ENCODE results near the gene THRB. TPM values are rescaled to one million over a fixed set of nuclear protein-coding genes. Genes with fewer than 3 reads are reported as not detected.

THRB gene
- total RNA-seq, 4 donors from 2014 or later = 9.8 to 52.4 (median 31.3) TPM

DNA sequence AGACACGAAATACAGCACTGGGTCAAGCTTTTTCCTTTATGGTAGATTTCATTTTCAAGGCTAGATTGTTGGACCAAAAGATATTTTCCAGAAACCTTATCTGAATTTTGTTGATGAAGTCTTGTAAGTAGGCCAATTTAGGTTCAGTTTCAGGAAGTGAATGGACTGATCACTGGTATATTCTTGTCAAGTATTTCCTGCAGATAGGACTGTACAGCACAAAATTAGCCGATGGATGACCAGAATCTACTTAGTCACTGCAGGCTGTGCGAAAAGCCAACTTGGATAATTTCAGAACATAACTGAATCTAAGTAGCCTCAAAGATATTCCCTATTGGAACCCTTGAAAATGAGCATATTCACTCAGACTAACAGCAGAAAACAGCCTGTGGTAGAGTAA is 343.1 kb downstream of the THRB start:
- TF ChIP-seq, protein P1, sequence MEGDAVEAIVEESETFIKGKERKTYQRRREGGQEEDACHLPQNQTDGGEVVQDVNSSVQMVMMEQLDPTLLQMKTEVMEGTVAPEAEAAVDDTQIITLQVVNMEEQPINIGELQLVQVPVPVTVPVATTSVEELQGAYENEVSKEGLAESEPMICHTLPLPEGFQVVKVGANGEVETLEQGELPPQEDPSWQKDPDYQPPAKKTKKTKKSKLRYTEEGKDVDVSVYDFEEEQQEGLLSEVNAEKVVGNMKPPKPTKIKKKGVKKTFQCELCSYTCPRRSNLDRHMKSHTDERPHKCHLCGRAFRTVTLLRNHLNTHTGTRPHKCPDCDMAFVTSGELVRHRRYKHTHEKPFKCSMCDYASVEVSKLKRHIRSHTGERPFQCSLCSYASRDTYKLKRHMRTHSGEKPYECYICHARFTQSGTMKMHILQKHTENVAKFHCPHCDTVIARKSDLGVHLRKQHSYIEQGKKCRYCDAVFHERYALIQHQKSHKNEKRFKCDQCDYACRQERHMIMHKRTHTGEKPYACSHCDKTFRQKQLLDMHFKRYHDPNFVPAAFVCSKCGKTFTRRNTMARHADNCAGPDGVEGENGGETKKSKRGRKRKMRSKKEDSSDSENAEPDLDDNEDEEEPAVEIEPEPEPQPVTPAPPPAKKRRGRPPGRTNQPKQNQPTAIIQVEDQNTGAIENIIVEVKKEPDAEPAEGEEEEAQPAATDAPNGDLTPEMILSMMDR (IDR thresholded peaks at IDR 0.05) = no peak
- no peak for TF ChIP-seq POLR2AphosphoS5 (IDR thresholded peaks at IDR 0.05)
- H3K9me3 ChIP-seq = no peaks in the 10 kb centered on the region
- H3K4me1 ChIP-seq = no peaks in the 10 kb centered on the region
- no peak overlapping the region for H3K4me3 ChIP-seq
- no peaks in the 10 kb centered on the region for H3K27me3 ChIP-seq
- DNase-seq = no peak
- intact Hi-C loops (cut with DNase I; ENCODE audit: low total_unique reads) (no loop called here), in situ Hi-C loops (cut with MboI; ENCODE audit: low pct_ligation_motif_present in 1 of 4, low pct_unique_long_range_greater_than_20kb in 1 of 4, low sequenced_read_pairs in 3 of 4) (no loop called here)
- H3K36me3 ChIP-seq = no peaks in the 10 kb centered on the region
- 64 to 69% methylated on average over 3 of the region's 3 CpGs for WGBS, 2 donors (ENCODE audit: low coverage in 1 of 2)
- H3K27ac ChIP-seq = no peak overlapping the region

DNA sequence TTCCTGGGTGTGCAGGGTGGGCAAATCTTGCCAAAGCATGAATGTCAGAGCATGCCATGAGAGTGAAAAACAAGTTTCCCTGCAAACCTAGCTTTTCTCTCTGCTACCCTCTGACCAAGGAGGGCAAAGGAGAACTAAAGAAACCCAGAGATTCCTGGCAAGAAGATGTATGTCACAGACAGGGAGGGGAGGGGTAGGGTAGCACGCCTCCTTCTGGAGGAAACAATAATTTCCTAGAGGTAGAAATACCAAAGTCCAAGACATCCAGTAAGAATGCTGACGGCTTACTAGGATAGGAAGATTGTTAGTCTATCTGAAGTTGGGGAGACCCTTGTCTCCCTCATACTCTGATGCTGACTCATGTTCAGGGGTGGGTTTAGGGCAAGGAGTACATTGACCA is 345.6 kb downstream of the THRB start:
- H3K4me1 ChIP-seq = peaks cover 0 to 6% (median 0%) of the 10 kb centered on the region in 4 donors
- intact Hi-C loops (cut with DNase I; ENCODE audit: low total_unique reads) = no loop called here
- no peaks in the 10 kb centered on the region for H3K27me3 ChIP-seq
- no peak for DNase-seq
- no peak for TF ChIP-seq POLR2AphosphoS5 (IDR thresholded peaks at IDR 0.05)
- TF ChIP-seq, protein P1 (IDR thresholded peaks at IDR 0.05) = no peak
- TF ChIP-seq EP300 (IDR thresholded peaks at IDR 0.05; ENCODE audit: low read depth) = no peak
- no peak for TF ChIP-seq POLR2A (IDR thresholded peaks at IDR 0.05)
- no peaks in the 10 kb centered on the region for H3K36me3 ChIP-seq
- no peak overlapping the region for H3K27ac ChIP-seq
- in situ Hi-C loops (cut with MboI; ENCODE audit: low pct_ligation_motif_present in 1 of 4, low pct_unique_long_range_greater_than_20kb in 1 of 4, low sequenced_read_pairs in 3 of 4) = no loop called here
- H3K4me3 ChIP-seq = no peak overlapping the region
- no peaks in the 10 kb centered on the region for H3K9me3 ChIP-seq
- 70 to 75% methylated on average over 2 of the region's 2 CpGs for WGBS, 2 donors (ENCODE audit: low coverage in 1 of 2)

DNA sequence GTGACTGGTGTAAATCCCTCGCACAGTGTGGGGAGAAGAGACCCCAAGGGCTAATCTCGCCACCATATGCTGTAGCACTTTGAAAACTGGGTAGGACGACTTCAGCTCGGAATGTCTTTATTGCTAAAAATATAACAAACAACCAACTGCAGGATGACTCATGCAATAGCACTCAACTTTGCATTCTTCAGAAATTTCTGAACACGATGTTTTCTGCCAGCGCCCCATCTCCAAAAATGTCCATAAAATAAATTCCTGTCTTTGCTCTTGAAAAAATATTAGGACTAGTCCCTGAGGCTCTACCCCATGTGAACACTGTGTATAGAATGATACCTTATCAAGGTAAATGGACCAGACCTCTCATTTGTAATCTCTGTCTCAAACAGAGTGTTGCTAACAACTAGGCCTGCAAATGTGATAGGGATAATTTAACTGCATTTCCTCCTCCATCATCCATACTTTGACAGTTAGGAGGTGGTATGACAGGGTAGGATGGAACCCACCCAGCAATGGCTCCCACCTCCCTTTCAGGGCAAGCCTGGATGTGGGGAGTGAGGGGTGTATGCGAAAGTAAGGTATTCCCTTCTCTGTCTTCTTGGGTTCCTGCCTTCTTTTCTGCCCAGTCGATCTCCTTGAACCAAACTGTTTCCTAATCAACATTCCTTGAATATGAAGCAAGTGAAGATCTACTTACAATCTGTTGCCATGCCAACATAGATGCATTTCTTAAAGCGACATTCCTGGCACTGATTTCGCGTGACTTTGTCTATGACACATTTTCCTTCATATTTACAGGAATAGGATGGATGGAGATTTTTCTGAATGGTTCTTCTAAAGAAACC is 348.4 kb downstream of the THRB start:
- WGBS, 2 donors (ENCODE audit: low coverage in 1 of 2) = 75 to 78% methylated on average over 8 to 11 of the region's 11 CpGs
- no peak for DNase-seq
- Histone ChIP-seq H3K27me3 (no peaks in the 10 kb centered on the region), H3K4me3 (no peak overlapping the region), H3K36me3 (no peaks in the 10 kb centered on the region), H3K27ac (peak overlapping the region; percentile 39 to 54 (median 44)), H3K9me3 (no peaks in the 10 kb centered on the region), H3K4me1 (peaks cover 0 to 6% (median 0%) of the 10 kb centered on the region in 4 donors)
- TF ChIP-seq POLR2A (IDR thresholded peaks at IDR 0.05) = no peak
- TF ChIP-seq EP300 (IDR thresholded peaks at IDR 0.05; ENCODE audit: low read depth) = no peak
- no peak for TF ChIP-seq POLR2AphosphoS5 (IDR thresholded peaks at IDR 0.05)
- TF ChIP-seq, protein P1 (IDR thresholded peaks at IDR 0.05) = no peak
- in situ Hi-C loops (cut with MboI; ENCODE audit: low pct_ligation_motif_present in 1 of 4, low pct_unique_long_range_greater_than_20kb in 1 of 4, low sequenced_read_pairs in 3 of 4) (no loop called here), intact Hi-C loops (cut with DNase I; ENCODE audit: low total_unique reads) (no loop called here)

DNA sequence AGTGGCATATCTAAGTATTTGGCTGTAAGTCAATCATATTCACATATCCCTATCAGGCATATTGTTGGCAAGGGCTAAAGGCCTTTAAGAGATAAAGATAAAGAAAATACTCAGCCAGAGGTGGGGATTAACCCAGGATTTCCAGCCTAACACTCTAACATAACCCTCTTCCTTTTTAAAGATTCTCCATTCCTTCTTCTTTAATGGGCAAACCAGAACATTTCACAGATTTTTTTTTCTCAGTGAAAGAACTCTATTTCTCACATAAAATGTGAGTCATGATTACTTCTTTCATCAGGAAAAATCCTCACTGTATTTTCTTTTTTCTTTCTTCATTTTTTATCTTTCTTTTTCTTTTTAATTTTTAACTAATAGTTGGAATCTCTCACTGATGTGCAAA is 349.2 kb downstream of the THRB start:
- Histone ChIP-seq H3K27me3 (no peaks in the 10 kb centered on the region), H3K9me3 (no peaks in the 10 kb centered on the region), H3K4me1 (peaks cover 0 to 6% (median 0%) of the 10 kb centered on the region in 4 donors), H3K36me3 (no peaks in the 10 kb centered on the region), H3K27ac (peak overlapping the region; percentile 25 to 54 (median 30)), H3K4me3 (no peak overlapping the region)
- in situ Hi-C loops (cut with MboI; ENCODE audit: low pct_ligation_motif_present in 1 of 4, low pct_unique_long_range_greater_than_20kb in 1 of 4, low sequenced_read_pairs in 3 of 4) = no loop called here
- intact Hi-C loops (cut with DNase I; ENCODE audit: low total_unique reads) = no loop called here
- DNase-seq = no peak
- TF ChIP-seq POLR2AphosphoS5 (IDR thresholded peaks at IDR 0.05) (no peak), EP300 (IDR thresholded peaks at IDR 0.05; ENCODE audit: low read depth) (no peak), POLR2A (IDR thresholded peaks at IDR 0.05) (no peak)
- TF ChIP-seq, protein P1 (IDR thresholded peaks at IDR 0.05) = no peak
